MM.1S (cell line): Measurements from ENCODE around the gene CEP104.
"Not testable (repeated sequence)": the region's sequence is repeated elsewhere in the genome, so short reads cannot be mapped to it uniquely, and the experiment has no call there.

Experiments used
- CTCF ChIP-seq: fragments of 300-600 bp; sonication (generic); IDR thresholded peaks from 2 replicates; pipeline ENCODE4 v1.5.1; 2016; ENCODE audit warnings: antibody characterized with exemption, low read length, mixed read lengths
- EZH2 ChIP-seq: fragments of 300-600 bp; sonication (generic); optimal IDR thresholded peaks from 2 replicates; pipeline ENCODE3; 2017; ENCODE audit warnings: low read depth, mild to moderate bottlenecking, antibody characterized with exemption, low read length, mixed read lengths
- EZH2phosphoT487 ChIP-seq: fragments of 300-600 bp; sonication (generic); IDR thresholded peaks from 2 replicates; pipeline ENCODE4 v1.6.1; 2018; ENCODE audit warnings: antibody characterized with exemption, low read length

GRCh38 chr1:3800795-3801194, 56.2 kb downstream of the CEP104 start:
- TF ChIP-seq CTCF, EZH2, EZH2phosphoT487: not testable (repeated sequence)
